GM23338 (cell line): Measurements from ENCODE around the gene SDE2. TPM values are rescaled to one million over a fixed set of nuclear protein-coding genes. Genes with fewer than 3 reads are reported as not detected.

Source experiments
- ATAC-seq: fragments of 200-7000 bp; cut with Tn5 transposase; 3 replicates; pipeline ENCODE4 v1.9.1; 2020
- DNase-seq: peaks from one replicate; pipeline ENCODE4 v3.0.0-alpha.2; 2015; ENCODE audit warnings: low spot score
- H2AFZ ChIP-seq: fragments of 200-600 bp; sonication (generic); 2 replicates; pipeline ENCODE4 v1.8.0; 2016; ENCODE audit warnings: antibody characterized with exemption, mild to moderate bottlenecking, moderate library complexity
- H3F3A ChIP-seq: fragments of 200-600 bp; sonication (generic); replicated peaks from 2 replicates; pipeline ENCODE4 v1.8.0; 2017; ENCODE audit warnings: antibody characterized with exemption, mixed run types, low read depth
- H3K27ac ChIP-seq: fragments of 200-600 bp; sonication (generic); 2 replicates; pipeline ENCODE4 v1.6.1; 2016; ENCODE audit warnings: low read depth
- H3K27me3 ChIP-seq: fragments of 200-600 bp; sonication (generic); 2 replicates; pipeline ENCODE4 v1.8.0; 2016; ENCODE audit warnings: mild to moderate bottlenecking, mixed run types, moderate library complexity; ENCODE audit not compliant: insufficient read depth
- H3K36me3 ChIP-seq: fragments of 200-600 bp; sonication (generic); 2 replicates; pipeline ENCODE4 v1.8.0; 2016; ENCODE audit warnings: mild to moderate bottlenecking; ENCODE audit not compliant: insufficient read depth
- H3K4me1 ChIP-seq: fragments of 200-600 bp; sonication (generic); 2 replicates; pipeline ENCODE4 v1.8.0; 2016; ENCODE audit warnings: mild to moderate bottlenecking, moderate library complexity; ENCODE audit not compliant: insufficient read depth
- H3K4me2 ChIP-seq: fragments of 200-600 bp; sonication (generic); 2 replicates; pipeline ENCODE4 v1.7.1; 2017; ENCODE audit warnings: mixed run types
- H3K4me3 ChIP-seq: fragments of 200-600 bp; sonication (generic); 2 replicates; pipeline ENCODE4 v1.6.1; 2016; ENCODE audit warnings: mixed run types
- H3K79me2 ChIP-seq: fragments of 200-600 bp; sonication (generic); replicated peaks from 2 replicates; pipeline ENCODE4 v1.8.0; 2017; ENCODE audit warnings: mild to moderate bottlenecking; ENCODE audit not compliant: insufficient read depth
- H3K9me2 ChIP-seq: fragments of 200-600 bp; sonication (generic); 2 replicates; pipeline ENCODE4 v1.8.0; 2017; ENCODE audit not compliant: insufficient read depth
- H4K20me1 ChIP-seq: fragments of 200-600 bp; sonication (generic); replicated peaks from 2 replicates; pipeline ENCODE4 v1.8.0; 2017; ENCODE audit warnings: mild to moderate bottlenecking; ENCODE audit not compliant: insufficient read depth
- H3K27ac Mint-ChIP-seq: 2 replicates; pipeline ENCODE4 v1.8.0; 2020; ENCODE audit warnings: inconsistent platforms, mild to moderate bottlenecking, moderate library complexity, mixed read lengths
- H3K27me3 Mint-ChIP-seq: 3 replicates; pipeline ENCODE4 v1.8.0; 2022; ENCODE audit warnings: low read depth, mild to moderate bottlenecking, moderate library complexity, mixed read lengths, inconsistent platforms; ENCODE audit not compliant: insufficient read depth, poor library complexity
- H3K36me3 Mint-ChIP-seq: 3 replicates; pipeline ENCODE4 v1.8.0; 2021; ENCODE audit warnings: low read depth, mild to moderate bottlenecking, inconsistent platforms, moderate library complexity, mixed read lengths
- H3K4me1 Mint-ChIP-seq: 3 replicates; pipeline ENCODE4 v1.8.0; 2020; ENCODE audit warnings: mild to moderate bottlenecking, inconsistent platforms, mixed read lengths
- H3K4me3 Mint-ChIP-seq: 3 replicates; pipeline ENCODE4 v1.8.0; 2021; ENCODE audit warnings: moderate library complexity, mild to moderate bottlenecking, inconsistent platforms, mixed read lengths
- H3K9me3 Mint-ChIP-seq: 3 replicates; pipeline ENCODE4 v1.8.0; 2020; ENCODE audit warnings: moderate library complexity, mild to moderate bottlenecking, inconsistent platforms, mixed read lengths
- CREB1 ChIP-seq: fragments of 250-450 bp; sonication (Bioruptor Pico); IDR thresholded peaks from 2 replicates; pipeline ENCODE4 v1.5.0; 2020; ENCODE audit warnings: low read depth, mild to moderate bottlenecking, moderate library complexity
- EZH2 ChIP-seq: fragments of 200-600 bp; sonication (generic); IDR thresholded peaks from one replicate; pipeline ENCODE4 v1.8.0; 2017; ENCODE audit warnings: antibody characterized with exemption, mild to moderate bottlenecking, low read depth; ENCODE audit not compliant: unreplicated experiment
- EZH2phosphoT487 ChIP-seq: fragments of 200-600 bp; sonication (generic); IDR thresholded peaks from one replicate; pipeline ENCODE4 v1.8.1; 2018; ENCODE audit warnings: antibody characterized with exemption; ENCODE audit not compliant: unreplicated experiment
- JUNB ChIP-seq: IDR thresholded peaks from one replicate; pipeline ENCODE4 v1.6.1; 2016; ENCODE audit warnings: antibody characterized with exemption; ENCODE audit not compliant: unreplicated experiment
- NANOG ChIP-seq: IDR thresholded peaks from 2 replicates; pipeline ENCODE4 v1.6.1; 2016; ENCODE audit warnings: antibody characterized with exemption, borderline replicate concordance
- POLR2AphosphoS5 ChIP-seq: IDR thresholded peaks from 2 replicates; pipeline ENCODE4 v1.6.1; 2016; ENCODE audit warnings: antibody characterized with exemption, low read depth
- STAT1 ChIP-seq: IDR thresholded peaks from one replicate; pipeline ENCODE4 v1.6.1; 2016; ENCODE audit warnings: antibody characterized with exemption; ENCODE audit not compliant: unreplicated experiment
- ZNF114 ChIP-seq: fragments of 250-450 bp; sonication (Bioruptor Pico); IDR thresholded peaks from 2 replicates; pipeline ENCODE4 v1.5.0; 2020; ENCODE audit warnings: mild to moderate bottlenecking, moderate library complexity
- ZNF331 ChIP-seq: fragments of 250-450 bp; sonication (Bioruptor Pico); IDR thresholded peaks from 2 replicates; pipeline ENCODE4 v1.5.0; 2020; ENCODE audit warnings: low read depth, mild to moderate bottlenecking, moderate library complexity
- polyA plus RNA-seq: library from polyadenylated mRNA; unstranded; fragments of >200 nt; fragmentation: Nextera tagmentation; extraction: Ambion mirVana; gene quantifications from 2 replicates; pipeline ENCODE4 v1.2.1, GENCODE V29; 2016
- total RNA-seq: library from RNA; depleted of rRNA; stranded (reverse); fragments of >200 nt; shearing (Covaris generic); gene quantifications from 2 replicates; pipeline ENCODE4 v1.2.3, GENCODE V29; 2014
- TF ChIP-seq, protein P1 (sequence below): IDR thresholded peaks from one replicate; pipeline ENCODE4 v1.6.1; 2018; ENCODE audit warnings: antibody characterized with exemption; ENCODE audit not compliant: unreplicated experiment
- TF ChIP-seq, protein P2 (sequence below): IDR thresholded peaks from 2 replicates; pipeline ENCODE4 v1.6.1; 2016; ENCODE audit warnings: antibody characterized with exemption
- TF ChIP-seq, protein P3 (sequence below), 2 experiments: fragments of 200-600 bp in 1 of 2; sonication (generic) in 1 of 2; conservative IDR thresholded peaks; 2 replicates each; pipeline versions ENCODE4 v1.5.1 to v1.6.1; 2016 to 2017; ENCODE audit warnings: antibody characterized with exemption in 2 of 2, low read depth in 2 of 2, mild to moderate bottlenecking in 2 of 2, moderate library complexity in 1 of 2
- TF ChIP-seq, protein P4 (sequence below): fragments of 250-450 bp; sonication (Bioruptor Pico); IDR thresholded peaks from 2 replicates; pipeline ENCODE4 v1.5.0; 2020; ENCODE audit warnings: mild to moderate bottlenecking, moderate library complexity

Gene SDE2
- total and polyA plus RNA-seq, 2 experiments from 2014 or later: 10.6 to 26.9 TPM

DNA sequence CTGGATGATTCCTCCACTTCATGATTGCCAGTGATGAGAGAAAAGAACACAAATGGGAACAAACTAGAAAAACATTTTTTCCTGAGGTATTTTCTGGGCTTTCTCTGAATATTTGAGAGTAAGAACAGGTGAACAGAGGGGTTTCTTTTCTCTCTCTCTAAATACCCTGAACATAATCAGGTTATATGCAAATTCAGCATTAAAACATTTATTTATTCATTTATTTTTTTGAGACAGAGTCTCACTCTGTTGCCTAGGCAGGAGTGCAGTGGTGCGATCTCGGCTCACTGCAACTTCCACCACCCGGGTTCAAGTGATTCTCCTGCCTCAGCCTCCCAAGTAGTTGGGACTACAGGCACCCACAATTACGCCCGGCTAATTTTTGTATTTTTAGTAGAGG, 52.3 kb downstream of the SDE2 start:
- ATAC-seq (no peak), DNase-seq (no peak)
- Mint-ChIP-seq H3K4me1 (peaks cover 73% of the 10 kb centered on the region), H3K4me3 (no peak overlapping the region), H3K27ac (no peak overlapping the region), H3K9me3 (no peaks in the 10 kb centered on the region), H3K36me3 (no peaks in the 10 kb centered on the region), H3K27me3 (peaks cover 29% of the 10 kb centered on the region)
- Histone ChIP-seq H3K4me2 (peak overlapping the region; percentile 54), H3K4me3 (no peak overlapping the region), H3K4me1 (peaks cover 77% of the 10 kb centered on the region), H3K79me2 (no peaks in the 10 kb centered on the region), H3K27me3 (peaks cover 4% of the 10 kb centered on the region; the same call in 1 of the 2 replicates), H3K27ac (peak overlapping the region; percentile 70; the same call in 1 of the 2 replicates), H3K9me2 (no peaks in the 10 kb centered on the region), H3F3A (peaks cover 32% of the 10 kb centered on the region), H4K20me1 (no peaks in the 10 kb centered on the region), H2AFZ (no peak overlapping the region), H3K36me3 (no peaks in the 10 kb centered on the region)
- TF ChIP-seq POLR2AphosphoS5: no peak
- no peak for TF ChIP-seq EZH2phosphoT487
- no peak for TF ChIP-seq STAT1
- TF ChIP-seq ZNF114 (CRISPR knock-in tag): no peak
- no peak for TF ChIP-seq JUNB
- TF ChIP-seq, protein P1, sequence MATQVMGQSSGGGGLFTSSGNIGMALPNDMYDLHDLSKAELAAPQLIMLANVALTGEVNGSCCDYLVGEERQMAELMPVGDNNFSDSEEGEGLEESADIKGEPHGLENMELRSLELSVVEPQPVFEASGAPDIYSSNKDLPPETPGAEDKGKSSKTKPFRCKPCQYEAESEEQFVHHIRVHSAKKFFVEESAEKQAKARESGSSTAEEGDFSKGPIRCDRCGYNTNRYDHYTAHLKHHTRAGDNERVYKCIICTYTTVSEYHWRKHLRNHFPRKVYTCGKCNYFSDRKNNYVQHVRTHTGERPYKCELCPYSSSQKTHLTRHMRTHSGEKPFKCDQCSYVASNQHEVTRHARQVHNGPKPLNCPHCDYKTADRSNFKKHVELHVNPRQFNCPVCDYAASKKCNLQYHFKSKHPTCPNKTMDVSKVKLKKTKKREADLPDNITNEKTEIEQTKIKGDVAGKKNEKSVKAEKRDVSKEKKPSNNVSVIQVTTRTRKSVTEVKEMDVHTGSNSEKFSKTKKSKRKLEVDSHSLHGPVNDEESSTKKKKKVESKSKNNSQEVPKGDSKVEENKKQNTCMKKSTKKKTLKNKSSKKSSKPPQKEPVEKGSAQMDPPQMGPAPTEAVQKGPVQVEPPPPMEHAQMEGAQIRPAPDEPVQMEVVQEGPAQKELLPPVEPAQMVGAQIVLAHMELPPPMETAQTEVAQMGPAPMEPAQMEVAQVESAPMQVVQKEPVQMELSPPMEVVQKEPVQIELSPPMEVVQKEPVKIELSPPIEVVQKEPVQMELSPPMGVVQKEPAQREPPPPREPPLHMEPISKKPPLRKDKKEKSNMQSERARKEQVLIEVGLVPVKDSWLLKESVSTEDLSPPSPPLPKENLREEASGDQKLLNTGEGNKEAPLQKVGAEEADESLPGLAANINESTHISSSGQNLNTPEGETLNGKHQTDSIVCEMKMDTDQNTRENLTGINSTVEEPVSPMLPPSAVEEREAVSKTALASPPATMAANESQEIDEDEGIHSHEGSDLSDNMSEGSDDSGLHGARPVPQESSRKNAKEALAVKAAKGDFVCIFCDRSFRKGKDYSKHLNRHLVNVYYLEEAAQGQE: no peak
- TF ChIP-seq ZNF331: no peak
- TF ChIP-seq NANOG: no peak
- TF ChIP-seq, protein P2, sequence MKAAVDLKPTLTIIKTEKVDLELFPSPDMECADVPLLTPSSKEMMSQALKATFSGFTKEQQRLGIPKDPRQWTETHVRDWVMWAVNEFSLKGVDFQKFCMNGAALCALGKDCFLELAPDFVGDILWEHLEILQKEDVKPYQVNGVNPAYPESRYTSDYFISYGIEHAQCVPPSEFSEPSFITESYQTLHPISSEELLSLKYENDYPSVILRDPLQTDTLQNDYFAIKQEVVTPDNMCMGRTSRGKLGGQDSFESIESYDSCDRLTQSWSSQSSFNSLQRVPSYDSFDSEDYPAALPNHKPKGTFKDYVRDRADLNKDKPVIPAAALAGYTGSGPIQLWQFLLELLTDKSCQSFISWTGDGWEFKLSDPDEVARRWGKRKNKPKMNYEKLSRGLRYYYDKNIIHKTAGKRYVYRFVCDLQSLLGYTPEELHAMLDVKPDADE: no peak
- TF ChIP-seq, protein P3, sequence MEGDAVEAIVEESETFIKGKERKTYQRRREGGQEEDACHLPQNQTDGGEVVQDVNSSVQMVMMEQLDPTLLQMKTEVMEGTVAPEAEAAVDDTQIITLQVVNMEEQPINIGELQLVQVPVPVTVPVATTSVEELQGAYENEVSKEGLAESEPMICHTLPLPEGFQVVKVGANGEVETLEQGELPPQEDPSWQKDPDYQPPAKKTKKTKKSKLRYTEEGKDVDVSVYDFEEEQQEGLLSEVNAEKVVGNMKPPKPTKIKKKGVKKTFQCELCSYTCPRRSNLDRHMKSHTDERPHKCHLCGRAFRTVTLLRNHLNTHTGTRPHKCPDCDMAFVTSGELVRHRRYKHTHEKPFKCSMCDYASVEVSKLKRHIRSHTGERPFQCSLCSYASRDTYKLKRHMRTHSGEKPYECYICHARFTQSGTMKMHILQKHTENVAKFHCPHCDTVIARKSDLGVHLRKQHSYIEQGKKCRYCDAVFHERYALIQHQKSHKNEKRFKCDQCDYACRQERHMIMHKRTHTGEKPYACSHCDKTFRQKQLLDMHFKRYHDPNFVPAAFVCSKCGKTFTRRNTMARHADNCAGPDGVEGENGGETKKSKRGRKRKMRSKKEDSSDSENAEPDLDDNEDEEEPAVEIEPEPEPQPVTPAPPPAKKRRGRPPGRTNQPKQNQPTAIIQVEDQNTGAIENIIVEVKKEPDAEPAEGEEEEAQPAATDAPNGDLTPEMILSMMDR (conservative IDR thresholded peaks at IDR 0.05; ENCODE audit: low read depth in 2 of 2): no peak
- TF ChIP-seq, protein P4, sequence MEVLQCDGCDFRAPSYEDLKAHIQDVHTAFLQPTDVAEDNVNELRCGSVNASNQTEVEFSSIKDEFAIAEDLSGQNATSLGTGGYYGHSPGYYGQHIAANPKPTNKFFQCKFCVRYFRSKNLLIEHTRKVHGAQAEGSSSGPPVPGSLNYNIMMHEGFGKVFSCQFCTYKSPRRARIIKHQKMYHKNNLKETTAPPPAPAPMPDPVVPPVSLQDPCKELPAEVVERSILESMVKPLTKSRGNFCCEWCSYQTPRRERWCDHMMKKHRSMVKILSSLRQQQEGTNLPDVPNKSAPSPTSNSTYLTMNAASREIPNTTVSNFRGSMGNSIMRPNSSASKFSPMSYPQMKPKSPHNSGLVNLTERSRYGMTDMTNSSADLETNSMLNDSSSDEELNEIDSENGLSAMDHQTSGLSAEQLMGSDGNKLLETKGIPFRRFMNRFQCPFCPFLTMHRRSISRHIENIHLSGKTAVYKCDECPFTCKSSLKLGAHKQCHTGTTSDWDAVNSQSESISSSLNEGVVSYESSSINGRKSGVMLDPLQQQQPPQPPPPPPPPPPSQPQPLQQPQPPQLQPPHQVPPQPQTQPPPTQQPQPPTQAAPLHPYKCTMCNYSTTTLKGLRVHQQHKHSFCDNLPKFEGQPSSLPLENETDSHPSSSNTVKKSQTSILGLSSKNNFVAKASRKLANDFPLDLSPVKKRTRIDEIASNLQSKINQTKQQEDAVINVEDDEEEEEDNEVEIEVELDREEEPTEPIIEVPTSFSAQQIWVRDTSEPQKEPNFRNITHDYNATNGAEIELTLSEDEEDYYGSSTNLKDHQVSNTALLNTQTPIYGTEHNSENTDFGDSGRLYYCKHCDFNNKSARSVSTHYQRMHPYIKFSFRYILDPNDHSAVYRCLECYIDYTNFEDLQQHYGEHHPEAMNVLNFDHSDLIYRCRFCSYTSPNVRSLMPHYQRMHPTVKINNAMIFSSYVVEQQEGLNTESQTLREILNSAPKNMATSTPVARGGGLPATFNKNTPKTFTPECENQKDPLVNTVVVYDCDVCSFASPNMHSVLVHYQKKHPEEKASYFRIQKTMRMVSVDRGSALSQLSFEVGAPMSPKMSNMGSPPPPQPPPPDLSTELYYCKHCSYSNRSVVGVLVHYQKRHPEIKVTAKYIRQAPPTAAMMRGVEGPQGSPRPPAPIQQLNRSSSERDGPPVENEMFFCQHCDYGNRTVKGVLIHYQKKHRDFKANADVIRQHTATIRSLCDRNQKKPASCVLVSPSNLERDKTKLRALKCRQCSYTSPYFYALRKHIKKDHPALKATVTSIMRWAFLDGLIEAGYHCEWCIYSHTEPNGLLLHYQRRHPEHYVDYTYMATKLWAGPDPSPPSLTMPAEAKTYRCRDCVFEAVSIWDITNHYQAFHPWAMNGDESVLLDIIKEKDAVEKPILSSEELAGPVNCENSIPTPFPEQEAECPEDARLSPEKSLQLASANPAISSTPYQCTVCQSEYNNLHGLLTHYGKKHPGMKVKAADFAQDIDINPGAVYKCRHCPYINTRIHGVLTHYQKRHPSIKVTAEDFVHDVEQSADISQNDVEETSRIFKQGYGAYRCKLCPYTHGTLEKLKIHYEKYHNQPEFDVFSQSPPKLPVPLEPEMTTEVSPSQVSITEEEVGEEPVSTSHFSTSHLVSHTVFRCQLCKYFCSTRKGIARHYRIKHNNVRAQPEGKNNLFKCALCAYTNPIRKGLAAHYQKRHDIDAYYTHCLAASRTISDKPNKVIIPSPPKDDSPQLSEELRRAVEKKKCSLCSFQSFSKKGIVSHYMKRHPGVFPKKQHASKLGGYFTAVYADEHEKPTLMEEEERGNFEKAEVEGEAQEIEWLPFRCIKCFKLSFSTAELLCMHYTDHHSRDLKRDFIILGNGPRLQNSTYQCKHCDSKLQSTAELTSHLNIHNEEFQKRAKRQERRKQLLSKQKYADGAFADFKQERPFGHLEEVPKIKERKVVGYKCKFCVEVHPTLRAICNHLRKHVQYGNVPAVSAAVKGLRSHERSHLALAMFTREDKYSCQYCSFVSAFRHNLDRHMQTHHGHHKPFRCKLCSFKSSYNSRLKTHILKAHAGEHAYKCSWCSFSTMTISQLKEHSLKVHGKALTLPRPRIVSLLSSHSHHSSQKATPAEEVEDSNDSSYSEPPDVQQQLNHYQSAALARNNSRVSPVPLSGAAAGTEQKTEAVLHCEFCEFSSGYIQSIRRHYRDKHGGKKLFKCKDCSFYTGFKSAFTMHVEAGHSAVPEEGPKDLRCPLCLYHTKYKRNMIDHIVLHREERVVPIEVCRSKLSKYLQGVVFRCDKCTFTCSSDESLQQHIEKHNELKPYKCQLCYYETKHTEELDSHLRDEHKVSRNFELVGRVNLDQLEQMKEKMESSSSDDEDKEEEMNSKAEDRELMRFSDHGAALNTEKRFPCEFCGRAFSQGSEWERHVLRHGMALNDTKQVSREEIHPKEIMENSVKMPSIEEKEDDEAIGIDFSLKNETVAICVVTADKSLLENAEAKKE (CRISPR knock-in tag): no peak
- no peak for TF ChIP-seq CREB1 (CRISPR knock-in tag)
- TF ChIP-seq EZH2: no peak
